ENCODE data around the gene EHBP1.
"Not testable (repeated sequence)": the region's sequence is repeated elsewhere in the genome, so short reads cannot be mapped to it uniquely, and the experiment has no call there.

The EHBP1 gene

GRCh38 chr2:62705859-62706720, 577 bp downstream of the EHBP1 start:
- no peak for DNase-seq (ENCODE audit: low read depth)

GRCh38 chr2:62706721-62707521, 1.4 kb downstream of the EHBP1 start:
- no peak for DNase-seq (ENCODE audit: low read depth)

- no peak for DNase-seq (ENCODE audit: low read depth)
These were observed 3.2 kb downstream of the EHBP1 start for GRCh38 chr2:62708751-62709150.

GRCh38 chr2:62711832-62712494, 6.5 kb downstream of the EHBP1 start:
- no peak for DNase-seq (ENCODE audit: low read depth)

GRCh38 chr2:62713196-62713595, 7.7 kb downstream of the EHBP1 start:
- DNase-seq (ENCODE audit: low read depth) = not testable (repeated sequence)

GRCh38 chr2:62713837-62714236, 8.3 kb downstream of the EHBP1 start:
- no peak for DNase-seq (ENCODE audit: low read depth)

- DNase-seq (ENCODE audit: low read depth) = no peak
These were observed 11.3 kb downstream of the EHBP1 start for GRCh38 chr2:62716768-62717167.

GRCh38 chr2:62717503-62718081, 12.1 kb downstream of the EHBP1 start:
- no peak for DNase-seq (ENCODE audit: low read depth)

GRCh38 chr2:62718225-62718822, 12.8 kb downstream of the EHBP1 start:
- DNase-seq (ENCODE audit: low read depth) = no peak

GRCh38 chr2:62719757-62720156, 14.2 kb downstream of the EHBP1 start:
- no peak for DNase-seq (ENCODE audit: low read depth)

GRCh38 chr2:62722679-62723078, 17.2 kb downstream of the EHBP1 start:
- DNase-seq (ENCODE audit: low read depth) = no peak

- DNase-seq (ENCODE audit: low read depth) = no peak
These were observed 17.7 kb downstream of the EHBP1 start for GRCh38 chr2:62723253-62723652.

GRCh38 chr2:62724106-62724505, 18.6 kb downstream of the EHBP1 start:
- no peak for DNase-seq (ENCODE audit: low read depth)

- DNase-seq (ENCODE audit: low read depth) = no peak
These were observed 19.6 kb downstream of the EHBP1 start for GRCh38 chr2:62724886-62725711.

- DNase-seq (ENCODE audit: low read depth) = no peak
These were observed 20.2 kb downstream of the EHBP1 start for GRCh38 chr2:62725712-62726055.

GRCh38 chr2:62727259-62727867, 21.9 kb downstream of the EHBP1 start:
- no peak for DNase-seq (ENCODE audit: low read depth)

GRCh38 chr2:62727876-62728566, 22.5 kb downstream of the EHBP1 start:
- DNase-seq (ENCODE audit: low read depth) = no peak

- no peak for DNase-seq (ENCODE audit: low read depth)
These were observed 25.8 kb downstream of the EHBP1 start for GRCh38 chr2:62731275-62731674.

- no peak for DNase-seq (ENCODE audit: low read depth)
These were observed 26.8 kb downstream of the EHBP1 start for GRCh38 chr2:62732262-62732777.

GRCh38 chr2:62733546-62733945, 28.0 kb downstream of the EHBP1 start:
- DNase-seq (ENCODE audit: low read depth) = no peak
